ENCODE measurements around the gene FASTK. TPM values are rescaled to one million over a fixed set of nuclear protein-coding genes. Genes with fewer than 3 reads are reported as not detected.

The FASTK gene
- total RNA-seq, 1 experiment from 2014 or later, result 86.4 TPM

DNA sequence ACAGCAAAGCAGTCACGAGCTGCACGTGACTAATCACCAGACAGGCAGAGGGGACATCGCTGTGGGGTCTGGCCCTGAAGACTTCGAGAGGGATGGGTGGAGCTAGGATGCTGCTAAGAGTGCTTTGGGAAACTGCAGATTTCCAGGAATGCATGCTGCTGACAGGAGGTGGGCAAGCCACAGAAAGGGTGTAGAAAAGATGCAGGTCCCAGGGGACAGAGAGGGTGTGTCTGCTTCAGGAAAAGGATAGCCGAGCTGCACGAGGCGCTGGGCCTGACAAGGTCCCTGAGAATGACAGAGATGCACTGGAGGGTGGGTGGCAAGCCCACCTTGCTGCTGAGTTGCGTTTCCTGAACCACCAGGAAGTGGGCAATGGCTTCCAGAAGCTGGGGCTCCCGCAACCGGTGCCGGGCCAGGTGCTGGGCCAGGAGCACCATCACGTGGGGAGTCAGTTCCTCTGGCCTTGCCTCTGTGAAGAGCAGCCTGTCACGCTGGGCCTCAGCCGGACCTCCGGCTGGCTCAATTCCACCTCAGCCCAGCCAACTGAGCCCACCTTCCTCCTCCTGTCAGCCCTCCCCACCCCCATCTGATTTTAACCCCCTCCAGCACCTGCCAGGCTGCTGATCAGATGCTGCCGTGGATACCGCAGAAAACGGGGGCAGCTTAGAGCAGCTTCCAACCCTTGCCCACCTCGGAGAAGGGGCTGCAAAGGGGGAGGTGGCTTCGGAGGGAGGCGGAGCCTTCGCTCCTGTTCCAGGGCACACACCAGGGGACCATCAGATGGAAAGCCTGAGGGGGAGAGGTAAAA lies 2.2 kb downstream of the FASTK start:
- Histone ChIP-seq H3K79me2 (ENCODE audit: insufficient read depth, low read length) (peaks cover 45% of the 10 kb centered on the region), H3K9me2 (ENCODE audit: insufficient read depth) (no peaks in the 10 kb centered on the region), H3K4me1 (ENCODE audit: control insufficient read depth in 1 of 2, insufficient read depth in 2 of 2, low read length in 2 of 2) (peaks cover 20 to 49% of the 10 kb centered on the region in 2 experiments), H4K20me1 (ENCODE audit: insufficient read depth) (no peaks in the 10 kb centered on the region), H3K9me3 (ENCODE audit: control insufficient read depth in 1 of 2, insufficient read depth in 1 of 2, low read depth in 1 of 2, low read length in 2 of 2) (no peaks in the 10 kb centered on the region), H3K9ac (ENCODE audit: low read length) (no peak overlapping the region), H3K36me3 (ENCODE audit: control insufficient read depth in 1 of 2, insufficient read depth in 2 of 2, low read length in 2 of 2) (peaks cover 13 to 16% of the 10 kb centered on the region in 2 experiments; a peak in 3 of 4 replicates), H3K27ac (ENCODE audit: low read depth, low read length) (peak overlapping the region; percentile 94), H2AFZ (ENCODE audit: low read depth, low read length, poor library complexity, severe bottlenecking) (no peak overlapping the region), H3K4me3 (replicated peaks in 1 of 2; ENCODE audit: low read depth in 1 of 2, low read length in 2 of 2) (no peak overlapping the region), H3K27me3 (ENCODE audit: insufficient read depth, low read length) (no peaks in the 10 kb centered on the region), H3K4me2 (ENCODE audit: low read length) (peak overlapping the region; percentile 94)
- CTCF ChIA-PET, result no interaction called here
- intact Hi-C loops (cut with micrococcal nuclease), result no loop called here
- RAD21 ChIA-PET (ENCODE audit: low non-redundant PET in 1 of 2, low total read pairs in 2 of 2, uncharacterized antibody in 2 of 2, unreplicated experiment in 2 of 2), result interaction anchor here in 1 of 2 experiments (0.6 kb wide), 1 partner anchor 16 kb away, joined by 4 read pairs; no protein-coding TSS in a partner anchor
- DNase-seq (ENCODE audit: low read depth, low spot score), result no peak
- no peak for ATAC-seq
- TF ChIP-seq POLR2AphosphoS5 (IDR thresholded peaks at IDR 0.05; ENCODE audit: low read depth, low read length) (peak; percentile 33), SIN3A (IDR thresholded peaks at IDR 0.05; ENCODE audit: low read depth) (no peak)
- POLR2A ChIA-PET, result no interaction called here
- no TSS peak for BruUV-seq (replicated peaks)

DNA sequence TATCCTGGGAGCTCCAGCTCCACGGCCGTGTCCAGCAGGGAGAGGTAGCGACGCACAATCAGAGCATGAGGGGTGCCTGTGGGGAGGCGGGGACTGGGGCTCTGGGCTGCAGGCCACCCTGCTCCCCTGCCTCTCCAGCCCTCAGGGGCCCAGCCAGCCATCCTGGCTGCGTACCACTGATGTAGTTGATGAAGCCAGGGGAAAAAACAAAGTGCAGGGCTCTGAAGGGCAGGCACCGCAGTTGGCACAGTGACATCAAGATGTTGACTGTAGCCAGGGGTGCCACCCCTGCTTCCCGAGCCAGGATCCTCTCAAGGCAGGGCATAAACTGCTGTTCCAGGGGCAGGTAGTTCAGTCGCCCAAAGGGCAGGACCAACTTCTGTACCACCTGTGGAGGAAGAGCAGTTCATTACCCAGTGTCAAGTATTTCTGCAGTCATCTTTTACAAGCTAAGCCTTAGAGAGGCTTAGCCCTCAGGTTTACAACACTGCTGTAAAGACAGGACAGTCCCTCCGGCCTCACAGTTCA lies 2.8 kb downstream of the FASTK start:
- no peak for TF ChIP-seq ATF3 (IDR thresholded peaks at IDR 0.05)
- H3K9me3 ChIP-seq (ENCODE audit: control insufficient read depth in 1 of 2, insufficient read depth in 1 of 2, low read depth in 1 of 2, low read length in 2 of 2), result no peaks in the 10 kb centered on the region
- peaks cover 20 to 49% of the 10 kb centered on the region in 2 experiments for H3K4me1 ChIP-seq (ENCODE audit: control insufficient read depth in 1 of 2, insufficient read depth in 2 of 2, low read length in 2 of 2)
- DNase-seq (ENCODE audit: low read depth, low spot score), result no peak
- intact Hi-C loops (cut with micrococcal nuclease), result no loop called here
- BruUV-seq (replicated peaks), result no TSS peak
- no peaks in the 10 kb centered on the region for H3K9me2 ChIP-seq (ENCODE audit: insufficient read depth)
- H3K27ac ChIP-seq (ENCODE audit: low read depth, low read length), result peak overlapping the region; percentile 94
- POLR2A ChIA-PET, result interaction anchor here (1.4 kb wide), 1 partner anchor 15 kb away, joined by 5 read pairs; no protein-coding TSS in a partner anchor
- RAD21 ChIA-PET (ENCODE audit: low non-redundant PET in 1 of 2, low total read pairs in 2 of 2, uncharacterized antibody in 2 of 2, unreplicated experiment in 2 of 2), result interaction anchor here in 1 of 2 experiments (1.5 kb wide), 1 partner anchor 17 kb away, joined by 3 read pairs; no protein-coding TSS in a partner anchor
- CTCF ChIA-PET, result interaction anchor here (1.3 kb wide), 1 partner anchor 9 kb away, joined by 3 read pairs; no protein-coding TSS in a partner anchor
- no peak overlapping the region for H3K9ac ChIP-seq (ENCODE audit: low read length)
- peaks cover 13 to 17% of the 10 kb centered on the region in 2 experiments; a peak in 3 of 4 replicates for H3K36me3 ChIP-seq (ENCODE audit: control insufficient read depth in 1 of 2, insufficient read depth in 2 of 2, low read length in 2 of 2)
- H3K4me2 ChIP-seq (ENCODE audit: low read length), result no peak overlapping the region
- no peak for ATAC-seq
- H3K79me2 ChIP-seq (ENCODE audit: insufficient read depth, low read length), result peaks cover 41% of the 10 kb centered on the region
- no peaks in the 10 kb centered on the region for H3K27me3 ChIP-seq (ENCODE audit: insufficient read depth, low read length)
- no peaks in the 10 kb centered on the region for H4K20me1 ChIP-seq (ENCODE audit: insufficient read depth)
- H3K4me3 ChIP-seq (replicated peaks in 1 of 2; ENCODE audit: low read depth in 1 of 2, low read length in 2 of 2), result no peak overlapping the region
- H2AFZ ChIP-seq (ENCODE audit: low read depth, low read length, poor library complexity, severe bottlenecking), result no peak overlapping the region

All from HCT116 (cell line).